Activated CD8-positive, alpha-beta memory T cell treated with anti-CD3 and anti-CD28 coated beads for 36 hours (primary cell): ENCODE measurements around the gene TSEN54. TPM values are rescaled to one million over a fixed set of nuclear protein-coding genes. Genes with fewer than 3 reads are reported as not detected.

Experiments
- CTCF ChIA-PET: fragments of 350-600 bp; sonication (Branson Sonifier 250); formaldehyde crosslinking; loops from one replicate; lab custom pipeline; 2021; ENCODE audit warnings: antibody characterized with exemption; lab: Charles Lee
- POLR2A ChIA-PET: fragments of 350-600 bp; sonication (Branson Sonifier 250); formaldehyde crosslinking; loops from one replicate; lab custom pipeline; 2021; ENCODE audit warnings: antibody characterized with exemption; lab: Charles Lee
- total RNA-seq, 2 experiments: library from RNA; stranded (reverse); gene quantifications; one replicate each; pipeline ENCODE4 v1.2.3, GENCODE V29; 2021

TSEN54 gene
- total RNA-seq, 2 experiments from 2014 or later: 55.3 to 55.5 TPM

- ChIA-PET POLR2A (interaction anchor here (0.5 to 1.0 kb wide), 3 partner anchors 8 to 143 kb away, joined by 3 to 10 read pairs (median 4); partner anchors contain the start of genes TMEM94 and TSEN54), CTCF (interaction anchor here (0.6 to 3.5 kb wide), 3 partner anchors 7 to 430 kb away, joined by 3 to 23 read pairs (median 5); partner anchors contain the start of gene TSEN54)
Observed at GRCh38 chr17:75524269-75524969, 8.1 kb downstream of the TSEN54 start.

- ChIA-PET POLR2A (interaction anchor here (0.5 to 1.5 kb wide), 8 partner anchors 8 to 1319 kb away, joined by 3 to 10 read pairs (median 4); partner anchors contain the start of genes MRPS7, NUP85, TMEM94 and TSEN54), CTCF (interaction anchor here (0.6 to 3.5 kb wide), 4 partner anchors 8 to 200 kb away, joined by 3 to 23 read pairs (median 4); partner anchors contain the start of gene TSEN54)
Observed at GRCh38 chr17:75524970-75525805, 8.9 kb downstream of the TSEN54 start, which contains the start of gene LLGL2. Gene LLGL2, plus strand, starts transcription at chr17:75525697. Its CDS starts 17,730 bp downstream, at chr17:75543427.

GRCh38 chr17:75525806-75526554 is 9.7 kb downstream of the TSEN54 start:
- POLR2A ChIA-PET: interaction anchor here (0.7 to 1.5 kb wide), 4 partner anchors 8 to 320 kb away, joined by 3 to 10 read pairs (median 6); partner anchors contain the start of genes MRPS7, NUP85 and TSEN54

GRCh38 chr17:75526555-75527270 is 10.4 kb downstream of the TSEN54 start:
- CTCF ChIA-PET: interaction anchor here (0.8 to 3.5 kb wide), 2 partner anchors 9 to 59 kb away, joined by 3 to 23 read pairs; partner anchors contain the start of gene TSEN54
- POLR2A ChIA-PET: interaction anchor here (1.5 kb wide), 1 partner anchor 9 kb away, joined by 4 read pairs; no protein-coding TSS in a partner anchor

More at GRCh38 chr17:75525806-75526554, 9.7 kb downstream of the TSEN54 start:
- CTCF ChIA-PET: interaction anchor here (0.6 to 3.5 kb wide), 4 partner anchors 9 to 201 kb away, joined by 3 to 23 read pairs (median 4); partner anchors contain the start of gene TSEN54

GRCh38 chr17:75530837-75531720 is 14.8 kb downstream of the TSEN54 start:
- ChIA-PET POLR2A (interaction anchor here (0.6 kb wide), 1 partner anchor 178 kb away, joined by 3 read pairs; no protein-coding TSS in a partner anchor), CTCF (no interaction called here)

GRCh38 chr17:75531721-75532072 is 15.4 kb downstream of the TSEN54 start:
- CTCF ChIA-PET: no interaction called here

GRCh38 chr17:75535119-75535537 is 18.8 kb downstream of the TSEN54 start:
- ChIA-PET POLR2A (interaction anchor here (0.6 to 1.6 kb wide), 4 partner anchors 16 to 537 kb away, joined by 3 to 7 read pairs (median 5); partner anchors contain the start of gene TMEM94), CTCF (interaction anchor here (0.9 to 2.4 kb wide), 5 partner anchors 10 to 215 kb away, joined by 3 to 13 read pairs (median 4); partner anchors contain the start of genes LLGL2 and TSEN54)

More at GRCh38 chr17:75531721-75532072, 15.4 kb downstream of the TSEN54 start:
- POLR2A ChIA-PET: interaction anchor here (0.6 kb wide), 1 partner anchor 178 kb away, joined by 3 read pairs; no protein-coding TSS in a partner anchor

- ChIA-PET POLR2A (interaction anchor here (1.6 kb wide), 1 partner anchor 79 kb away, joined by 6 read pairs; the partner anchor contains the start of gene TMEM94), CTCF (interaction anchor here (1.0 to 2.4 kb wide), 4 partner anchors 11 to 214 kb away, joined by 4 to 13 read pairs (median 4); partner anchors contain the start of genes LLGL2 and TSEN54)
Observed at GRCh38 chr17:75535871-75536270, 19.5 kb downstream of the TSEN54 start.

GRCh38 chr17:75536366-75536765 is 20.0 kb downstream of the TSEN54 start:
- POLR2A ChIA-PET: no interaction called here
- CTCF ChIA-PET: interaction anchor here (1.3 kb wide), 1 partner anchor 11 kb away, joined by 5 read pairs; the partner anchor contains the start of gene LLGL2

- CTCF ChIA-PET: interaction anchor here (0.6 to 1.0 kb wide), 2 partner anchors 93 to 426 kb away, joined by 3 read pairs; partner anchors contain the start of gene SMIM5
- POLR2A ChIA-PET: no interaction called here
Observed at GRCh38 chr17:75539967-75540729, 23.8 kb downstream of the TSEN54 start.

GRCh38 chr17:75540923-75541503 is 24.7 kb downstream of the TSEN54 start:
- ChIA-PET CTCF (no interaction called here), POLR2A (no interaction called here)

- POLR2A ChIA-PET: no interaction called here
- CTCF ChIA-PET: no interaction called here
Observed at GRCh38 chr17:75542229-75542628, 25.9 kb downstream of the TSEN54 start.

GRCh38 chr17:75542728-75543336 is 26.5 kb downstream of the TSEN54 start:
- ChIA-PET POLR2A (no interaction called here), CTCF (no interaction called here)

GRCh38 chr17:75544250-75544649 is 27.9 kb downstream of the TSEN54 start:
- ChIA-PET CTCF (no interaction called here), POLR2A (no interaction called here)

- ChIA-PET POLR2A (no interaction called here), CTCF (interaction anchor here (0.6 kb wide), 1 partner anchor 216 kb away, joined by 3 read pairs; no protein-coding TSS in a partner anchor)
Observed at GRCh38 chr17:75546181-75546580, 29.9 kb downstream of the TSEN54 start.
